ENCODE data around the gene EIF3M.

EIF3M gene

DNA sequence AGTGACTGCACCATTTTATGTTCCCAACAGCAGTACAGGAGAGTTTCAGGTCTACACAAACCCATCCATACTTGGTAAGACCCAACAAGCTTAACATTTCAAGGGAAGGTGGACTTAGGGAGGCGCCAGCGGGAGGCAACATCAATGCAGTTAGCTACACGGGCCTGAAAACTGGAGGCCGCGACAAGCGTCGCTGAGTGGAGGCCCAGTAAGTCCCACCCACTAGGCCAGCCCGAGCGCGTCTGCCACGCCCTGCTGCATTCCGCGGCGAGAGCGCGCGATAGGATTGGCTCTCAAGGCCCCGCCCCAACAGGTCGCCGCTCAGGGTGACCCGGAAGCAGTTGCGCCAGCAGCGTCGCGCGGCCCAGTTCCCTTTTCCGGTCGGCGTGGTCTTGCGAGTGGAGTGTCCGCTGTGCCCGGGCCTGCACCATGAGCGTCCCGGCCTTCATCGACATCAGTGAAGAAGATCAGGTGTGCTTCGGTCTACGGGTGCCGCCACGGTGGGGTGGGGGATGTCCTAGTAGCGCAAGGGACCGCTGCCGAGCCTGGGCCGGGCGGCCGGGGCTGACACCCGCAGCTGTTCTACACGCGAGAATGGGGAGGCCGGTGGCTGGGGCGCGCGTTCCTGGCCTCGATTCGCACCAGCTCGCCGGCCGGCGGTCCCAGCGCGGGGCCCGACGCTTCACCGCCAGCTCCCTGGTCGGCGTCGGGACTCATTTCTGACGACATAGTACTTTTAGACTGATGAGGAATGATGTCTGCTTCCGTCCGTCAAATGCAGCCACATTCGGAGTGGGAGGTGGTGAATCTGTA is at the start of gene EIF3M:
Gene EIF3M, plus strand, starts transcription at position 373 of the 813 bp plus-strand sequence. Its CDS starts 57 bp downstream, at position 430.
- Histone ChIP-seq H3K36me3 (ENCODE audit: insufficient read depth, low read length) (peaks cover 3% of the 10 kb centered on the region), H3K4me1 (ENCODE audit: insufficient read depth, low read length) (peaks cover 16% of the 10 kb centered on the region), H3K27ac (ENCODE audit: low read depth, low read length) (peak within 1 kb of the TSS; percentile 91), H3K27me3 (ENCODE audit: control insufficient read depth in 1 of 2, insufficient read depth in 2 of 2, low read length in 2 of 2) (no peaks in the 10 kb centered on the region), H3K4me3 (ENCODE audit: low read depth in 1 of 2, low read length in 2 of 2) (peak within 1 kb of the TSS; percentile 91 to 99), H3K9ac (ENCODE audit: low read length) (peak within 1 kb of the TSS; percentile 9), H3K9me3 (ENCODE audit: low read length) (no peaks in the 10 kb centered on the region)

- no peaks in the 10 kb centered on the region for H3K36me3 ChIP-seq (ENCODE audit: insufficient read depth, low read length)
- H3K9ac ChIP-seq (ENCODE audit: low read length): no peak overlapping the region
- H3K4me1 ChIP-seq (ENCODE audit: insufficient read depth, low read length): no peaks in the 10 kb centered on the region
- H3K4me3 ChIP-seq (ENCODE audit: low read depth in 1 of 2, low read length in 2 of 2): no peak overlapping the region
- H3K9me3 ChIP-seq (ENCODE audit: low read length): no peaks in the 10 kb centered on the region
- H3K27ac ChIP-seq (ENCODE audit: low read depth, low read length): no peak overlapping the region
- no peaks in the 10 kb centered on the region for H3K27me3 ChIP-seq (ENCODE audit: control insufficient read depth in 1 of 2, insufficient read depth in 2 of 2, low read length in 2 of 2)
Observed at GRCh38 chr11:32538804-32539203, 44.8 kb upstream of the EIF3M start.

GRCh38 chr11:32549611-32550187 is 33.9 kb upstream of the EIF3M start:
- H3K9ac ChIP-seq (ENCODE audit: low read length): no peak overlapping the region
- H3K36me3 ChIP-seq (ENCODE audit: insufficient read depth, low read length): no peaks in the 10 kb centered on the region
- no peak overlapping the region for H3K4me3 ChIP-seq (ENCODE audit: low read depth in 1 of 2, low read length in 2 of 2)
- no peaks in the 10 kb centered on the region for H3K27me3 ChIP-seq (ENCODE audit: control insufficient read depth in 1 of 2, insufficient read depth in 2 of 2, low read length in 2 of 2)
- H3K4me1 ChIP-seq (ENCODE audit: insufficient read depth, low read length): no peaks in the 10 kb centered on the region
- no peaks in the 10 kb centered on the region for H3K9me3 ChIP-seq (ENCODE audit: low read length)
- no peak overlapping the region for H3K27ac ChIP-seq (ENCODE audit: low read depth, low read length)

- Histone ChIP-seq H3K9ac (ENCODE audit: low read length) (no peak overlapping the region), H3K27me3 (ENCODE audit: control insufficient read depth in 1 of 2, insufficient read depth in 2 of 2, low read length in 2 of 2) (no peaks in the 10 kb centered on the region), H3K27ac (ENCODE audit: low read depth, low read length) (no peak overlapping the region), H3K4me3 (ENCODE audit: low read depth in 1 of 2, low read length in 2 of 2) (no peak overlapping the region), H3K4me1 (ENCODE audit: insufficient read depth, low read length) (no peaks in the 10 kb centered on the region), H3K36me3 (ENCODE audit: insufficient read depth, low read length) (no peaks in the 10 kb centered on the region), H3K9me3 (ENCODE audit: low read length) (no peaks in the 10 kb centered on the region)
Observed at GRCh38 chr11:32550207-32550606, 33.4 kb upstream of the EIF3M start.

DNA sequence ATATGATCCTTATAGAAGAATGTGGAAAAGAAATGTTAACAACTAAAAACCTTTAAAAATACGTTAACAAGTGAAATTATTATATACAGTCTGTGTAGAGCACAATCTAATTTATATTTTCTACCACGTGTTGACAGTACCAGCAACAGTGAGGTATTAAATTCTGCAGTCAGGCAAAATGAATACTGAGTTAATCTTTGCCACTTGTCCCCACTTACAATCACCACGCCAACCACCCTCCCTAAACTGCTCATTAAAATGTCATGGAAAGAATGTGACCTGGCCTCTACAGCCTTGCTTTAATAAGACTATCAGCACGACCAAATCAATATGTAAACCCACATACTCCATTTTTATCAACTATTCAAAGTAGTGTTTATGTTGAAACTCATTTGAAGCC is 28.5 kb upstream of the EIF3M start:
- Histone ChIP-seq H3K36me3 (ENCODE audit: insufficient read depth, low read length) (no peaks in the 10 kb centered on the region), H3K4me3 (ENCODE audit: low read depth in 1 of 2, low read length in 2 of 2) (no peak overlapping the region), H3K4me1 (ENCODE audit: insufficient read depth, low read length) (no peaks in the 10 kb centered on the region), H3K9me3 (ENCODE audit: low read length) (no peaks in the 10 kb centered on the region), H3K9ac (ENCODE audit: low read length) (no peak overlapping the region), H3K27ac (ENCODE audit: low read depth, low read length) (no peak overlapping the region), H3K27me3 (ENCODE audit: control insufficient read depth in 1 of 2, insufficient read depth in 2 of 2, low read length in 2 of 2) (no peaks in the 10 kb centered on the region)

GRCh38 chr11:32555895-32556294 is 27.7 kb upstream of the EIF3M start:
- no peaks in the 10 kb centered on the region for H3K9me3 ChIP-seq (ENCODE audit: low read length)
- no peaks in the 10 kb centered on the region for H3K36me3 ChIP-seq (ENCODE audit: insufficient read depth, low read length)
- no peak overlapping the region for H3K9ac ChIP-seq (ENCODE audit: low read length)
- H3K4me1 ChIP-seq (ENCODE audit: insufficient read depth, low read length): no peaks in the 10 kb centered on the region
- no peaks in the 10 kb centered on the region for H3K27me3 ChIP-seq (ENCODE audit: control insufficient read depth in 1 of 2, insufficient read depth in 2 of 2, low read length in 2 of 2)
- no peak overlapping the region for H3K27ac ChIP-seq (ENCODE audit: low read depth, low read length)
- no peak overlapping the region for H3K4me3 ChIP-seq (ENCODE audit: low read depth in 1 of 2, low read length in 2 of 2)

DNA sequence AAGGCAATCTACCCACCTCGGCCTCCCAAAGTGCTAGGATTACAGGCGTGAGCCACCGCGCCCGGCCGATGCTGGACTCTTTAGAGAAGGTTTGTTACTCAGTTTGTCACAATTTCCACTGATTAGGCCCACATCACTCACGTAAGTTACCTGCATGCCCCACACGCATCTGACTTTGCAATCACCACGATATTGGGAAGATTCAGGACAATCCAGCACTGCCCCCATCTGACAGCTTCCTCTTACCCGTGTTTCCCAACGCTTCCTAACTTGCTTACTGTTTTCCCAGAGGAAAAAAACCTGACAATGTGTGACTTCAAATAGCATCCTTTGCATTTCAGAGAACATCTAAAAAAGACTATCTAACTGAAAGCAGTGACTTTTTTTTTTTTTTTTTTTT is 21.8 kb upstream of the EIF3M start:
- H3K27me3 ChIP-seq (ENCODE audit: control insufficient read depth in 1 of 2, insufficient read depth in 2 of 2, low read length in 2 of 2): no peaks in the 10 kb centered on the region
- H3K4me3 ChIP-seq (ENCODE audit: low read depth in 1 of 2, low read length in 2 of 2): no peak overlapping the region
- no peak overlapping the region for H3K9ac ChIP-seq (ENCODE audit: low read length)
- no peaks in the 10 kb centered on the region for H3K4me1 ChIP-seq (ENCODE audit: insufficient read depth, low read length)
- no peaks in the 10 kb centered on the region for H3K36me3 ChIP-seq (ENCODE audit: insufficient read depth, low read length)
- H3K9me3 ChIP-seq (ENCODE audit: low read length): no peaks in the 10 kb centered on the region
- H3K27ac ChIP-seq (ENCODE audit: low read depth, low read length): no peak overlapping the region

DNA sequence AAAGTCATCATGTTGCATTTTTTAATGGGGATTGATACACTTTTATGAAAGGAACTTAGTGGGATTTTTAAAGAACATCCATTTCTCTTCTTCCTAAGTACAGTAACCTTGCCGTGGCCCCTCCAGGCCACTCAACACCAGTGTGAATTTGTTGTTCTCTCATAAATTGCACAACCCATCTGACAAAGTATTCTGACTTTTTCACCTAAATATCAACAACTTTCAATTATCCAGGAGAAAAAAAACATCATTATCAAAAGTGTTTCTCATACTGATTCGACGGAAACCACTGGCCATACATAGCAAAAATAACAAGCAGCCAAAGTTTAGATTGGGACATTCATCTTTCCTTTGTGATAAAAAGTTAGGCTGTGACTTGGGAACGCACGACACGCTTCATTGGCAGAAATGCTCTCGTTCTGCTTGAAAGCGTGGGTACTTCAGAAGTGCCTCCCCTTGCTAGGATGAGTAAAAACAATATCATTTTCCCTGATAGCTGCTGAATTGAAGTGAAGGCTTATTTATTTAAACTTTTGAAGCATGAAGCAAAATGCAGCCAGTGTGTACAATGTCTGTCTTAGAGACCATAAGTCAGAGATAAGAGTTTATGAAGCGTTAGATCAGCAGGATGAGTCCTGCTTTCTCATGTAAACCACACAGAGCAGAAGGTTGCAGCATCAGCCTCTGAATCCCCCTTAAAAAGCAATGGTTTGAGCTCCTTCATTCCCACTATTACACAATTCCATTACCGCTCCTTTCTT is 20.6 kb upstream of the EIF3M start:
- H3K9ac ChIP-seq (ENCODE audit: low read length): no peak overlapping the region
- H3K4me1 ChIP-seq (ENCODE audit: insufficient read depth, low read length): no peaks in the 10 kb centered on the region
- H3K9me3 ChIP-seq (ENCODE audit: low read length): no peaks in the 10 kb centered on the region
- H3K27me3 ChIP-seq (ENCODE audit: control insufficient read depth in 1 of 2, insufficient read depth in 2 of 2, low read length in 2 of 2): no peaks in the 10 kb centered on the region
- no peak overlapping the region for H3K27ac ChIP-seq (ENCODE audit: low read depth, low read length)
- no peak overlapping the region for H3K4me3 ChIP-seq (ENCODE audit: low read depth in 1 of 2, low read length in 2 of 2)
- no peaks in the 10 kb centered on the region for H3K36me3 ChIP-seq (ENCODE audit: insufficient read depth, low read length)

- Histone ChIP-seq H3K9ac (ENCODE audit: low read length) (no peak overlapping the region), H3K4me3 (ENCODE audit: low read depth in 1 of 2, low read length in 2 of 2) (no peak overlapping the region), H3K4me1 (ENCODE audit: insufficient read depth, low read length) (no peaks in the 10 kb centered on the region), H3K36me3 (ENCODE audit: insufficient read depth, low read length) (no peaks in the 10 kb centered on the region), H3K9me3 (ENCODE audit: low read length) (no peaks in the 10 kb centered on the region), H3K27me3 (ENCODE audit: control insufficient read depth in 1 of 2, insufficient read depth in 2 of 2, low read length in 2 of 2) (no peaks in the 10 kb centered on the region), H3K27ac (ENCODE audit: low read depth, low read length) (no peak overlapping the region)
Observed at GRCh38 chr11:32563600-32563959, 20.1 kb upstream of the EIF3M start.

- H3K36me3 ChIP-seq (ENCODE audit: insufficient read depth, low read length): no peaks in the 10 kb centered on the region
- no peak overlapping the region for H3K4me3 ChIP-seq (ENCODE audit: low read depth in 1 of 2, low read length in 2 of 2)
- H3K9ac ChIP-seq (ENCODE audit: low read length): no peak overlapping the region
- no peaks in the 10 kb centered on the region for H3K9me3 ChIP-seq (ENCODE audit: low read length)
- H3K27me3 ChIP-seq (ENCODE audit: control insufficient read depth in 1 of 2, insufficient read depth in 2 of 2, low read length in 2 of 2): no peaks in the 10 kb centered on the region
- no peak overlapping the region for H3K27ac ChIP-seq (ENCODE audit: low read depth, low read length)
- no peaks in the 10 kb centered on the region for H3K4me1 ChIP-seq (ENCODE audit: insufficient read depth, low read length)
Observed at GRCh38 chr11:32566517-32566916, 17.1 kb upstream of the EIF3M start.

GRCh38 chr11:32567154-32567553 is 16.5 kb upstream of the EIF3M start:
- no peak overlapping the region for H3K27ac ChIP-seq (ENCODE audit: low read depth, low read length)
- H3K9me3 ChIP-seq (ENCODE audit: low read length): no peaks in the 10 kb centered on the region
- H3K27me3 ChIP-seq (ENCODE audit: control insufficient read depth in 1 of 2, insufficient read depth in 2 of 2, low read length in 2 of 2): no peaks in the 10 kb centered on the region
- no peaks in the 10 kb centered on the region for H3K36me3 ChIP-seq (ENCODE audit: insufficient read depth, low read length)
- H3K9ac ChIP-seq (ENCODE audit: low read length): no peak overlapping the region
- H3K4me1 ChIP-seq (ENCODE audit: insufficient read depth, low read length): no peaks in the 10 kb centered on the region
- no peak overlapping the region for H3K4me3 ChIP-seq (ENCODE audit: low read depth in 1 of 2, low read length in 2 of 2)

All from muscle layer of colon (tissue), 2 donors.